HTERT RPE-1 (cell line): ENCODE measurements around the gene SNTG2.
"Not testable (repeated sequence)": the region's sequence is repeated elsewhere in the genome, so short reads cannot be mapped to it uniquely, and the experiment has no call there.

Experiments used
- in situ Hi-C: fragments of 300-500 bp; cut with MboI; formaldehyde crosslinking; loops from 4 replicates; pipeline ENCODE4 v1.14.3; 2020; ENCODE audit warnings: low sequenced_read_pairs

Gene SNTG2

GRCh38 chr2:1353543-1353942 lies 402.9 kb downstream of the SNTG2 start:
- in situ Hi-C loops: no loop called here

DNA sequence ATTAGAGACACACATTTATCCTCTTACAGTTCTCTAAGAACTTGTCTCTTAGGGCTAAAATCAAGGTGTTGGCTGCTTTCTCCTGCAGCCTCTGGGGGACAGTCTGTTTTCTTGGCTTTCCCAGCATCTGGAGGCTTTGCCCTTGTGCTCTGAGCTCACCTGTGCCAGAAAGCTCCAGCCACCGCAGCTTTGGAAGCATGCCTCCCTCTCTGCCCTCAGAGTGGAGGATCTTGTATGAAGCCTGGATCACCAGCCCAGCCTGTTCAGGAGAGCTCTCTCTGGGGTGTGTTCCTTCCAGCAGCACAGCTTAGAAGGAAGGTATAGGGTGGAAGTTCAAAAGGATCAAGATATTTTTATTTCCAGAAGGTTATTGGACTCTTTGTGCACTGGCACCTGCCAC lies 409.5 kb downstream of the SNTG2 start:
- in situ Hi-C loops: no loop called here

GRCh38 chr2:1360557-1361250 lies 410.1 kb downstream of the SNTG2 start:
- in situ Hi-C loops: no loop called here

GRCh38 chr2:1363367-1363766 lies 412.7 kb downstream of the SNTG2 start:
- in situ Hi-C loops: no loop called here

- in situ Hi-C loops: no loop called here
Measured at GRCh38 chr2:1366546-1367134, 416.0 kb downstream of the SNTG2 start.

DNA sequence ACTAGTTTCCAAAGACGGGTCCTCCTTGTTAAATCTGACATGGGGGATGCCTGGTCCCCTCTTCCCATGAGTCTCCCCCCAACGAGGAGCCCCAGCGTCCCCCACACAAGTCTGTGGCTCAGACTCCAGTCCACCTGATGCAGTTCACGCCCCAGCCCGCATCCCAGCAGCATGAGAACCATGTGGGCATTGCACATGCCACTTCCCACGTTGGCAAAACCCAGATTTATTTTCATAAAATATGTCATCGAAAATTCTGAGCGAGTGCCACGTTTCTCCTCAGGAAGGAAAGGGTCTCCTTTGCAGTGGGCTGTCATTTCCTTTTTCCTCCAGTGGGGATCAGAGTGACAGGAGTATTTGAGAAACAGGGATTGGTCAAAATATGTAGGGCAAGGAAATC lies 417.0 kb downstream of the SNTG2 start:
- in situ Hi-C loops: no loop called here

GRCh38 chr2:1369905-1370304 lies 419.3 kb downstream of the SNTG2 start:
- in situ Hi-C loops: no loop called here

DNA sequence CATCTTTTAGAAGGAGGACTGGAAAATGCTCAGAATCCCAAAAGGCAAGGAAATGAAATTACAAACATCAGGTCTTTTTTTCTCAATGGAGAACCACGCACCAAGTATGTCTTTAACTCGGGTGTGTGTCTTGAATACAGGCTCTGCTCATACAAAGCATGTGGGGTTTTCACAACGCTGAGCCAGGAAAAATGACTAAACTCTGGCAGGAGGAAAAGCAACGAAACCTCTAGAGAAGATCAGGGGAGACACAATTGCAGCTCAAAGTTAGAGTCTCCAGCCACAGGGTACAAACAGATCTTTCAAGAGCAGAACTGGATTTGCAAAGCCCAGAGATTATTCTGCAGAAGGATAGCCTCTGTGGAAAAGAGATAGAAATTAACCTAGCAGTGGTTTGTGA lies 419.8 kb downstream of the SNTG2 start:
- in situ Hi-C loops: no loop called here

GRCh38 chr2:1371082-1371481 lies 420.4 kb downstream of the SNTG2 start:
- in situ Hi-C loops: no loop called here

DNA sequence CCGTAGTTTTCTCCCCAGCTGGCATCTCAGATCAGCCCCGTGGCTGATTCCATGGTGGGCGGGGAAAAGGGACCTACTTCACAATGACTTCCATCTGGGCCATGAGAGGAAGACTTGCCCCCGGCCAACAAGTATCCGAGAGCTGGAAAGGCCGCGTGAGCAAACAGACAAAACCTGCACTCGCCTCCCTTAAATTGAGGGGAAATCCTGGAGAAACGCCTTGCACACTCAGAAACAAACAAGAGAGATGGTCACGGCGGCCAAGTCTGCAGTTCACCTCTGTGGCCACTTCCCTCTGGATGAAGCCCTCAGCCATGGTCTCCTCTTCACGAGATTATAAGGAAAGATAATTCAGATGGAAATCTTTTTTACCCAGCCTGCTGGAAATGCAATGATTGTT lies 423.2 kb downstream of the SNTG2 start:
- in situ Hi-C loops: no loop called here

DNA sequence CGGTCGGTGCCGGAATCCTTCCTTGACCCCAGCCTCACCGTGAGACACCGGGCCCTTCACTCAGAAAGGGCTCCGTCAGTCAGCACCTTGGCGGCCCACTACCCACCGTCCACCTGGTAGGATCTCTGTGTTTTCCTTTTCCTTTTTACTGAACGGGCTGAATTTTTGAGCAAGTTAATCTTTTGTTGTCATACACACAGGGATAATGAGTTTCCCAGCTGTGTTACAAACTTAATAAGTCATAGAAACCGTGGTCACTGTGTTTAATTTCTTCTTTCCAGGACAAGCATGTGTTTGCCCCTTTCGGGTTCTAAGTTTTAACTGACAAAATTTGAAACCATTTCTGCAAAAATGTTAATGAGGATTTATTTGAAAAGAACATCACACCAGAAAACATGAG lies 423.6 kb downstream of the SNTG2 start:
- in situ Hi-C loops: no loop called here

DNA sequence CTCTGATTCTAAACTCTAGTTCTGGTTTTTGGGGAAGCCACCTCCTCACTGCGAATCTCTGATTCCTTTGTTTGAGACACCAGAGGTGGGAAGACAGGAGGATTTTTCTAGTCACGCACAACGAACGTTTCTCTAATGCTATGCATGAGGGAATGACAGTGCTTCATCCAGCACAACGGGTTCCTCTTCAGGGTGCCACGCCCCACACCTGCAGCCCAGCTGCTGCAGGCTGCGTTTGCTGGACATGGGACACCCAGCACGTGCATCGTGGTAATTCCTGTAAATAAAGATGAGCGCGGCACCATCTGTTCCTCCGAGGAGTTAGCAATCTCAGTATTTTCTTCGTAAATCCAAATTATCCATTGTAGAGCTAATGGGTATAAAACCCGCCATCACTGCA lies 425.1 kb downstream of the SNTG2 start:
- in situ Hi-C loops: no loop called here

GRCh38 chr2:1377473-1377872 lies 426.8 kb downstream of the SNTG2 start:
- in situ Hi-C loops: no loop called here

GRCh38 chr2:1378456-1379150 lies 428.0 kb downstream of the SNTG2 start:
- in situ Hi-C loops: no loop called here

GRCh38 chr2:1381644-1382043 lies 431.0 kb downstream of the SNTG2 start:
- in situ Hi-C loops: no loop called here

GRCh38 chr2:1387954-1388725 lies 437.5 kb downstream of the SNTG2 start:
- in situ Hi-C loops: not testable (repeated sequence)

DNA sequence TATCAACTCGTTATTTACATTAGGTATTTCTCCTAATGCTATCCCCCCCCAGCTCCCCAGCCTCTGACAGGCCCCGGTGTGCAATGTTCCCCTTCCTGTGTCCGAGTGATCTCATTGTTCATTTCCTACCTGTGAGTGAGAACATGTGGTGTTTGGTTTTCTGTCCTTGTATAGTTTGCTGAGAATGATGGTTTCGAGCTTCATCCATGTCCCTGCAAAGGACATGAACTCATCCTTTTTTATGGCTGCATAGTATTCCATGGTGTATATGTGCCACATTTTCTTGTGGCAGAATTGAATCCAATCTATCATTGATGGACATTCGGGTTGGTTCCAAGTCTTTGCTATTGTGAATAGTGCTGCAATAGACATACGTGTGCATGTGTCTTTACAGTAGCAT lies 439.5 kb downstream of the SNTG2 start:
- in situ Hi-C loops: not testable (repeated sequence)

DNA sequence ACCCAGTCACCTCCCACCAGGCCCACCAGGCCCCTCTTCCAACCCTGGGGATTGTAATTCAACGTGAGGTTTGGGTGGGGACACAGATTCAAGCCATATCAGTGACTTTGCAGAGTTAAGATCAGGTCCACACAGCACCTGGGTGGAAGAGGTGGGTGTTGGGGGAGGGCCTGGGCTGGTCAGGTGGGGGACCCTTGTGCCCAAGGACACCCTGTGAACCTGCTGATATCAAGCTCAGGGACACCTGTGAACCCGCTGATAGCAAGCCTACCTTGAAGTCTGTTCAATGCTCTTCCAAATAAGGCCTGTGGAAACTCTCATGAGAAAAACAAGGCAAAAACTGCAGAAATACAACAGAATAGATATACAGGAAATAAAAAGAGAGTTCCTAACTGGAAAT lies 442.7 kb downstream of the SNTG2 start:
- in situ Hi-C loops: no loop called here

- in situ Hi-C loops: no loop called here
Measured at GRCh38 chr2:1394709-1395408, 444.2 kb downstream of the SNTG2 start.

DNA sequence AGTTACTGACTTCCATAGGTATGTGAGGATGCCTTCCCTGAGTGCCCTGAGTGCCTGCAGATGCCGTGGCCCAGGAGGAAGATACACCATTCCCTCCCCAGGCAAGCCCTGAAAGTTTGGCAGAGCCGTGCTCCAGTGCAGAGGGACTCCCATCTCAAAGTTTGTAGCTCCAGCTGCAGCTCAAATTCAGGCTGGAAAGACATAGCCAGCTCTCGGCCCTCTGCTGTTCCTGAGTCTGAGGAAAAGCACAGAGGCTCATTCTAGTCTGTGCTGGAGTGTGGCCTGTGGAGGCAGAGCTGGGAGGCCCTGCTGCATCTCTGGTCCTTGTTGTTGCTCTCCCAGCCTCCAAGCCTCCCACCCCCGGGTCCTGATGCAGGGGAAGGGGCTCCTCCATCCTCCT lies 446.7 kb downstream of the SNTG2 start:
- in situ Hi-C loops: no loop called here

DNA sequence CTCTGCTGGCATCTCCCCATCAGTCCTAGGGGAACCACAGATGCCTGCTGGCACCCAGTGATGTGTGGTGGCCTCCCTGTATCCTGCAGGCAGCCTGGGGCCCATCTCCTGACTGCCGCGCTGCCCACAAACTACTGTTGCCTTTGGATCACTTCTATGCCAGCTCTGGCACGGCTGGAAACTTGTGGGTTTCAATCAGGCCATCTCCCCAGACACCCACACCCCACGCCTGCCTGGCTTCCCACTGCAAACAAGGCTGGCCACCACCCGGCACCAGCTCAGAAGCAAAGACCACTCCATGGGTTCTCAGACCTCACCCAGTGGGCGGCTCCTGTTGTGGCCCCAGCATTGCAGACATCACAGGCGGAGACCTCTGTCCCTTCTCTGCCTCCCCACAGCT lies 447.5 kb downstream of the SNTG2 start:
- in situ Hi-C loops: no loop called here
